HL-60 (cell line): Measurements from ENCODE around the gene ATP2B2.

Experiments
- DNase-seq, 2 experiments: peaks; one replicate each; pipeline ENCODE4 v3.0.0-alpha.2; 2010 to 2020; ENCODE audit warnings: low read depth in 1 of 2, low spot score in 1 of 2
- H3K27ac ChIP-seq: fragments of 250-450 bp; sonication (Bioruptor Pico); replicated peaks from 2 replicates; pipeline ENCODE4 v1.5.1; 2020; ENCODE audit warnings: mild to moderate bottlenecking, moderate library complexity
- H3K27me3 ChIP-seq: fragments of 250-450 bp; sonication (Bioruptor Pico); 2 replicates; pipeline ENCODE4 v1.5.1; 2021; ENCODE audit warnings: mild to moderate bottlenecking, moderate library complexity; ENCODE audit not compliant: insufficient read depth, poor library complexity, severe bottlenecking
- H3K4me3 ChIP-seq: replicated peaks from 2 replicates; pipeline ENCODE4 v1.5.1; 2011; ENCODE audit warnings: mild to moderate bottlenecking, control low read depth, low read length; ENCODE audit not compliant: insufficient read depth
- CTCF ChIP-seq: IDR thresholded peaks from one replicate; pipeline ENCODE4 v1.5.1; 2011; ENCODE audit warnings: low read length, control low read depth, inconsistent platforms; ENCODE audit not compliant: insufficient read depth
- GABPA ChIP-seq: IDR thresholded peaks from 2 replicates; pipeline ENCODE4 v1.6.1; 2012; ENCODE audit warnings: low read depth
- POLR2AphosphoS5 ChIP-seq: IDR thresholded peaks from 2 replicates; pipeline ENCODE4 v1.6.1; 2012; ENCODE audit warnings: low read depth
- REST ChIP-seq: IDR thresholded peaks from 2 replicates; pipeline ENCODE4 v1.6.1; 2012; ENCODE audit warnings: low read depth; ENCODE audit not compliant: insufficient replicate concordance
- SPI1 ChIP-seq: IDR thresholded peaks from 2 replicates; pipeline ENCODE4 v1.6.1; 2012; ENCODE audit warnings: low read depth, mild to moderate bottlenecking, borderline replicate concordance

The ATP2B2 gene

GRCh38 chr3:10292505-10293419 lies 212.6 kb downstream of the ATP2B2 start, which contains the start of gene GHRL:
Gene GHRL (minus strand): TSS chr3:10292947. CDS start chr3:10290180, 2,767 bp downstream.
- H3K27ac ChIP-seq: peak within 1 kb of the TSS; percentile 81
- no peaks in the 10 kb centered on the region for H3K27me3 ChIP-seq
- H3K4me3 ChIP-seq: peak within 1 kb of the TSS; percentile 26
- peak; percentile 86 to 93 for DNase-seq
- TF ChIP-seq GABPA (no peak), POLR2AphosphoS5 (peak; percentile 94), SPI1 (peak; percentile 85), CTCF (no peak), REST (peak; percentile 52)

GRCh38 chr3:10291641-10292040 lies 213.7 kb downstream of the ATP2B2 start:
- TF ChIP-seq REST (no peak), GABPA (no peak), SPI1 (no peak), CTCF (no peak), POLR2AphosphoS5 (no peak)
- peak overlapping the region; percentile 81 for H3K27ac ChIP-seq
- peak in 1 of 2 experiments; percentile 59 for DNase-seq
- H3K4me3 ChIP-seq: peak overlapping the region; percentile 13
- no peaks in the 10 kb centered on the region for H3K27me3 ChIP-seq

GRCh38 chr3:10290481-10291176 lies 214.8 kb downstream of the ATP2B2 start:
- no peak for TF ChIP-seq REST
- no peak for DNase-seq
- Histone ChIP-seq H3K27me3 (no peaks in the 10 kb centered on the region), H3K4me3 (no peak overlapping the region), H3K27ac (no peak overlapping the region)
